HCT116 (cell line): ENCODE data around the gene OTOGL. TPM values are rescaled to one million over a fixed set of nuclear protein-coding genes. Genes with fewer than 3 reads are reported as not detected.

Source experiments
- ATAC-seq: fragments of 200-7000 bp; cut with Tn5 transposase; 2 replicates; pipeline ENCODE4 v1.9.1; 2020; ENCODE audit warnings: mild to moderate bottlenecking, moderate library complexity
- BruUV-seq: library from RNA; stranded (reverse); fragments of 400-500 nt; replicated peaks from 2 replicates; lab custom pipeline; 2021; lab: Mats Ljungman, UMichigan
- CTCF ChIA-PET: fragments of 300-600 bp; sonication (Branson Sonifier 250); formaldehyde crosslinking; loops from one replicate; lab custom pipeline; 2021; ENCODE audit warnings: antibody characterized with exemption; lab: Charles Lee
- POLR2A ChIA-PET: fragments of 300-600, 350-600 bp; sonication (Branson Sonifier 250); formaldehyde crosslinking; loops from one replicate; lab custom pipeline; 2021; ENCODE audit warnings: antibody characterized with exemption; lab: Charles Lee
- RAD21 ChIA-PET, 2 experiments: fragments of 300-600 bp; sonication (Branson Sonifier 250); formaldehyde crosslinking; loops; one replicate each; lab custom pipeline; 2023; ENCODE audit warnings: low total read pairs in 2 of 2; ENCODE audit not compliant: uncharacterized antibody in 2 of 2, unreplicated experiment in 2 of 2, low non-redundant PET in 1 of 2; lab: Charles Lee
- DNase-seq: peaks from one replicate; pipeline ENCODE4 v3.0.0-alpha.2; 2010; ENCODE audit warnings: low read depth, low spot score
- H2AFZ ChIP-seq: fragments of 200-600 bp; shearing (Covaris generic), sonication (generic); 2 replicates; pipeline ENCODE4 v1.6.1; 2017; ENCODE audit warnings: low read depth, mixed run types, mixed read lengths, antibody characterized with exemption, low read length; ENCODE audit not compliant: poor library complexity, severe bottlenecking
- H3K27ac ChIP-seq: 2 replicates; pipeline ENCODE4 v1.5.1; 2012; ENCODE audit warnings: low read depth, low read length
- H3K27me3 ChIP-seq: fragments of 200-600 bp; sonication (generic); 2 replicates; pipeline ENCODE4 v1.6.1; 2016; ENCODE audit warnings: mixed run types, low read length, mixed read lengths; ENCODE audit not compliant: insufficient read depth
- H3K36me3 ChIP-seq, 2 experiments: fragments of 200-500 bp in 1 of 2; fragments of 200-600 bp in 1 of 2; sonication (Bioruptor generic) in 1 of 2; sonication (generic) in 1 of 2; 2 replicates each; pipeline versions ENCODE4 v1.5.1 to v1.6.1; 2014 to 2016; ENCODE audit warnings: low read length in 2 of 2, inconsistent platforms in 1 of 2, mixed read lengths in 1 of 2, mixed run types in 1 of 2; ENCODE audit not compliant: insufficient read depth in 2 of 2, control insufficient read depth in 1 of 2
- H3K4me1 ChIP-seq, 2 experiments: fragments of 200-600 bp in 1 of 2; sonication (generic) in 1 of 2; 2 replicates each; pipeline versions ENCODE4 v1.5.1 to v1.6.1; 2012 to 2017; ENCODE audit warnings: low read length in 2 of 2, inconsistent platforms in 1 of 2, mild to moderate bottlenecking in 1 of 2, mixed read lengths in 1 of 2, mixed run types in 1 of 2, moderate library complexity in 1 of 2; ENCODE audit not compliant: insufficient read depth in 2 of 2, control insufficient read depth in 1 of 2
- H3K4me2 ChIP-seq: fragments of 200-600 bp; sonication (generic); 2 replicates; pipeline ENCODE4 v1.6.1; 2017; ENCODE audit warnings: mixed run types, low read length, mixed read lengths
- H3K4me3 ChIP-seq, 2 experiments: fragments of 200-600 bp in 1 of 2; sonication (generic) in 1 of 2; replicated peaks in 1 of 2; 2 replicates each; pipeline ENCODE4 v1.5.1; 2011 to 2016; ENCODE audit warnings: low read length in 2 of 2, control low read depth in 1 of 2, low read depth in 1 of 2, mild to moderate bottlenecking in 1 of 2, mixed read lengths in 1 of 2, mixed run types in 1 of 2
- H3K79me2 ChIP-seq: fragments of 200-600 bp; sonication (generic); 2 replicates; pipeline ENCODE4 v1.6.1; 2017; ENCODE audit warnings: mild to moderate bottlenecking, mixed run types, low read length, moderate library complexity, mixed read lengths; ENCODE audit not compliant: insufficient read depth
- H3K9ac ChIP-seq: fragments of 200-600 bp; sonication (generic); 2 replicates; pipeline ENCODE4 v1.6.1; 2016; ENCODE audit warnings: low read length, mixed read lengths
- H3K9me2 ChIP-seq: fragments of 200-600 bp; sonication (generic), shearing (Covaris generic); 2 replicates; pipeline ENCODE4 v1.6.1; 2017; ENCODE audit warnings: mixed run types, mild to moderate bottlenecking, moderate library complexity; ENCODE audit not compliant: insufficient read depth
- H3K9me3 ChIP-seq, 2 experiments: fragments of 200-500 bp in 1 of 2; fragments of 200-600 bp in 1 of 2; sonication (Bioruptor generic) in 1 of 2; sonication (generic) in 1 of 2; 2 replicates each; pipeline ENCODE4 v1.6.1; 2014 to 2017; ENCODE audit warnings: low read length in 2 of 2, mixed read lengths in 2 of 2, inconsistent platforms in 1 of 2, low read depth in 1 of 2, mild to moderate bottlenecking in 1 of 2, mixed run types in 1 of 2, moderate library complexity in 1 of 2; ENCODE audit not compliant: control insufficient read depth in 1 of 2, insufficient read depth in 1 of 2
- H4K20me1 ChIP-seq: fragments of 200-600 bp; sonication (generic), shearing (Covaris generic); 2 replicates; pipeline ENCODE4 v1.6.1; 2017; ENCODE audit warnings: mixed run types, mild to moderate bottlenecking, moderate library complexity; ENCODE audit not compliant: insufficient read depth
- CEBPB ChIP-seq: IDR thresholded peaks from 2 replicates; pipeline ENCODE4 v1.6.1; 2012; ENCODE audit warnings: low read depth
- ELF1 ChIP-seq: IDR thresholded peaks from 2 replicates; pipeline ENCODE4 v1.6.1; 2012; ENCODE audit warnings: low read depth, borderline replicate concordance
- EZH2 ChIP-seq: fragments of 200-600 bp; sonication (generic); IDR thresholded peaks from 2 replicates; pipeline ENCODE4 v1.6.1; 2017; ENCODE audit warnings: antibody characterized with exemption, mixed run types
- EZH2phosphoT487 ChIP-seq: fragments of 200-600 bp; IDR thresholded peaks from 2 replicates; pipeline ENCODE4 v1.6.1; 2018; ENCODE audit warnings: antibody characterized with exemption, borderline replicate concordance
- FOSL1 ChIP-seq: IDR thresholded peaks from 2 replicates; pipeline ENCODE4 v1.6.1; 2012; ENCODE audit warnings: low read depth
- JUND ChIP-seq: IDR thresholded peaks from 2 replicates; pipeline ENCODE4 v1.6.1; 2012
- POLR2AphosphoS5 ChIP-seq: IDR thresholded peaks from 2 replicates; pipeline ENCODE4 v1.6.1; 2011; ENCODE audit warnings: mild to moderate bottlenecking, low read depth, low read length, moderate library complexity
- SIN3A ChIP-seq: IDR thresholded peaks from 2 replicates; pipeline ENCODE4 v1.6.1; 2012; ENCODE audit warnings: low read depth
- SP1 ChIP-seq: IDR thresholded peaks from 2 replicates; pipeline ENCODE4 v1.6.1; 2012; ENCODE audit warnings: low read depth
- TCF7L2 ChIP-seq: IDR thresholded peaks from 2 replicates; pipeline ENCODE4 v1.7.0; 2011; ENCODE audit warnings: borderline replicate concordance, inconsistent platforms; ENCODE audit not compliant: insufficient read depth, insufficient read length; ENCODE audit errors: extremely low read depth
- YY1 ChIP-seq: IDR thresholded peaks from 2 replicates; pipeline ENCODE4 v1.6.1; 2011; ENCODE audit warnings: low read length, low read depth, moderate library complexity, mild to moderate bottlenecking; ENCODE audit not compliant: insufficient replicate concordance; ENCODE audit errors: extremely low read depth
- ZFX ChIP-seq: fragments of 450-650 bp; IDR thresholded peaks from 2 replicates; pipeline ENCODE4 v1.6.1; 2017
- ZNF274 ChIP-seq: fragments of 200-500 bp; sonication (Bioruptor generic); IDR thresholded peaks from 2 replicates; pipeline ENCODE4 v1.6.1; 2014; ENCODE audit warnings: mild to moderate bottlenecking, low read depth, low read length, inconsistent platforms
- intact Hi-C: fragments of 100-400 bp; cut with micrococcal nuclease; formaldehyde crosslinking; loops from 2 replicates; pipeline ENCODE4 v1.10.0; 2022
- total RNA-seq: library from RNA; stranded (reverse); gene quantifications from one replicate; pipeline ENCODE4 v1.2.1, GENCODE V29; 2021; ENCODE audit not compliant: unreplicated experiment
- TF ChIP-seq, protein P1 (sequence below): IDR thresholded peaks from 2 replicates; pipeline ENCODE4 v1.6.1; 2011; ENCODE audit warnings: mild to moderate bottlenecking, low read length, moderate library complexity; ENCODE audit not compliant: insufficient replicate concordance; ENCODE audit errors: extremely low read depth
- TF ChIP-seq, protein P2 (sequence below): IDR thresholded peaks from 2 replicates; pipeline ENCODE4 v1.6.1; 2012; ENCODE audit warnings: low read depth
- TF ChIP-seq, protein P3 (sequence below): IDR thresholded peaks from 2 replicates; pipeline ENCODE4 v1.6.1; 2012

OTOGL gene
- total RNA-seq, 1 experiment from 2014 or later = not detected

DNA sequence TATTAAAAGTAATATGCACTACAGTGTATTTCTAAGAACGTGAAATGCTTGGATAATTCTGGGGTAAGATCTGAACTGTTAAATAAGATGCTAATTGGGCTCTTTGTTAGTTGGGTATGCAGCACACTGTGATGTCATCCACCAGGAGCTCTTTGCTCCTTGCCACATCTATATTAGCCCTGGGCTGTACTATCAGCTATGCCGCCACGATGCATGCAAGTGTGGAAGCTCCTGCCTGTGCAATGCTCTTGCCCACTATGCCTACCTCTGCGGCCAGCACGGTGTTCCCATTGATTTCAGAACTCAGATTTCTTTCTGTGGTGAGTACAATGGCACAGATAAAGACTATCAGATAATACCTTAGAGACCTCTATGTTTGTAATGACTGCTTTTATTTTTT, 165.6 kb downstream of the OTOGL start:
- intact Hi-C loops = loop anchor here (5.0 kb wide), 1 partner anchor 708 kb away; no protein-coding TSS in a partner anchor
- Histone ChIP-seq H3K36me3 (no peaks in the 10 kb centered on the region), H3K4me2 (no peak overlapping the region), H3K79me2 (no peaks in the 10 kb centered on the region), H3K4me3 (no peak overlapping the region), H3K27me3 (no peaks in the 10 kb centered on the region), H4K20me1 (no peaks in the 10 kb centered on the region), H3K9me3 (no peaks in the 10 kb centered on the region), H2AFZ (no peak overlapping the region), H3K9ac (no peak overlapping the region), H3K27ac (no peak overlapping the region), H3K4me1 (peaks cover 9 to 17% of the 10 kb centered on the region in 2 experiments), H3K9me2 (no peaks in the 10 kb centered on the region)
- ATAC-seq (no peak), DNase-seq (no peak)
- no peak for TF ChIP-seq SP1
- no peak for TF ChIP-seq SIN3A
- no peak for TF ChIP-seq JUND
- TF ChIP-seq TCF7L2 = no peak
- no peak for TF ChIP-seq FOSL1
- TF ChIP-seq POLR2AphosphoS5 = no peak
- no peak for TF ChIP-seq YY1
- TF ChIP-seq EZH2 = no peak
- TF ChIP-seq, protein P1, sequence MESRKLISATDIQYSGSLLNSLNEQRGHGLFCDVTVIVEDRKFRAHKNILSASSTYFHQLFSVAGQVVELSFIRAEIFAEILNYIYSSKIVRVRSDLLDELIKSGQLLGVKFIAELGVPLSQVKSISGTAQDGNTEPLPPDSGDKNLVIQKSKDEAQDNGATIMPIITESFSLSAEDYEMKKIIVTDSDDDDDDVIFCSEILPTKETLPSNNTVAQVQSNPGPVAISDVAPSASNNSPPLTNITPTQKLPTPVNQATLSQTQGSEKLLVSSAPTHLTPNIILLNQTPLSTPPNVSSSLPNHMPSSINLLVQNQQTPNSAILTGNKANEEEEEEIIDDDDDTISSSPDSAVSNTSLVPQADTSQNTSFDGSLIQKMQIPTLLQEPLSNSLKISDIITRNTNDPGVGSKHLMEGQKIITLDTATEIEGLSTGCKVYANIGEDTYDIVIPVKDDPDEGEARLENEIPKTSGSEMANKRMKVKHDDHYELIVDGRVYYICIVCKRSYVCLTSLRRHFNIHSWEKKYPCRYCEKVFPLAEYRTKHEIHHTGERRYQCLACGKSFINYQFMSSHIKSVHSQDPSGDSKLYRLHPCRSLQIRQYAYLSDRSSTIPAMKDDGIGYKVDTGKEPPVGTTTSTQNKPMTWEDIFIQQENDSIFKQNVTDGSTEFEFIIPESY = no peak
- no peak for TF ChIP-seq CEBPB
- no peak for TF ChIP-seq ZNF274
- TF ChIP-seq, protein P2, sequence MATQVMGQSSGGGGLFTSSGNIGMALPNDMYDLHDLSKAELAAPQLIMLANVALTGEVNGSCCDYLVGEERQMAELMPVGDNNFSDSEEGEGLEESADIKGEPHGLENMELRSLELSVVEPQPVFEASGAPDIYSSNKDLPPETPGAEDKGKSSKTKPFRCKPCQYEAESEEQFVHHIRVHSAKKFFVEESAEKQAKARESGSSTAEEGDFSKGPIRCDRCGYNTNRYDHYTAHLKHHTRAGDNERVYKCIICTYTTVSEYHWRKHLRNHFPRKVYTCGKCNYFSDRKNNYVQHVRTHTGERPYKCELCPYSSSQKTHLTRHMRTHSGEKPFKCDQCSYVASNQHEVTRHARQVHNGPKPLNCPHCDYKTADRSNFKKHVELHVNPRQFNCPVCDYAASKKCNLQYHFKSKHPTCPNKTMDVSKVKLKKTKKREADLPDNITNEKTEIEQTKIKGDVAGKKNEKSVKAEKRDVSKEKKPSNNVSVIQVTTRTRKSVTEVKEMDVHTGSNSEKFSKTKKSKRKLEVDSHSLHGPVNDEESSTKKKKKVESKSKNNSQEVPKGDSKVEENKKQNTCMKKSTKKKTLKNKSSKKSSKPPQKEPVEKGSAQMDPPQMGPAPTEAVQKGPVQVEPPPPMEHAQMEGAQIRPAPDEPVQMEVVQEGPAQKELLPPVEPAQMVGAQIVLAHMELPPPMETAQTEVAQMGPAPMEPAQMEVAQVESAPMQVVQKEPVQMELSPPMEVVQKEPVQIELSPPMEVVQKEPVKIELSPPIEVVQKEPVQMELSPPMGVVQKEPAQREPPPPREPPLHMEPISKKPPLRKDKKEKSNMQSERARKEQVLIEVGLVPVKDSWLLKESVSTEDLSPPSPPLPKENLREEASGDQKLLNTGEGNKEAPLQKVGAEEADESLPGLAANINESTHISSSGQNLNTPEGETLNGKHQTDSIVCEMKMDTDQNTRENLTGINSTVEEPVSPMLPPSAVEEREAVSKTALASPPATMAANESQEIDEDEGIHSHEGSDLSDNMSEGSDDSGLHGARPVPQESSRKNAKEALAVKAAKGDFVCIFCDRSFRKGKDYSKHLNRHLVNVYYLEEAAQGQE = no peak
- TF ChIP-seq EZH2phosphoT487 = no peak
- TF ChIP-seq, protein P3, sequence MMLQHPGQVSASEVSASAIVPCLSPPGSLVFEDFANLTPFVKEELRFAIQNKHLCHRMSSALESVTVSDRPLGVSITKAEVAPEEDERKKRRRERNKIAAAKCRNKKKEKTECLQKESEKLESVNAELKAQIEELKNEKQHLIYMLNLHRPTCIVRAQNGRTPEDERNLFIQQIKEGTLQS = no peak
- TF ChIP-seq ELF1 = no peak
- no peak for TF ChIP-seq ZFX
- CTCF ChIA-PET = interaction anchor here (1.2 kb wide), 1 partner anchor 69 kb away, joined by 4 read pairs; no protein-coding TSS in a partner anchor
- POLR2A ChIA-PET = no interaction called here
- BruUV-seq = no TSS peak
- RAD21 ChIA-PET = no interaction called here
